HCT116 (cell line): ENCODE results near the gene MYADM. TPM values are rescaled to one million over a fixed set of nuclear protein-coding genes. Genes with fewer than 3 reads are reported as not detected.

Experiments used
- ATAC-seq: fragments of 200-7000 bp; cut with Tn5 transposase; 2 replicates; pipeline ENCODE4 v1.9.1; 2020; ENCODE audit warnings: mild to moderate bottlenecking, moderate library complexity
- BruUV-seq: library from RNA; stranded (reverse); fragments of 400-500 nt; replicated peaks from 2 replicates; lab custom pipeline; 2021; lab: Mats Ljungman, UMichigan
- CTCF ChIA-PET: fragments of 300-600 bp; sonication (Branson Sonifier 250); formaldehyde crosslinking; loops from one replicate; lab custom pipeline; 2021; ENCODE audit warnings: antibody characterized with exemption; lab: Charles Lee
- POLR2A ChIA-PET: fragments of 300-600, 350-600 bp; sonication (Branson Sonifier 250); formaldehyde crosslinking; loops from one replicate; lab custom pipeline; 2021; ENCODE audit warnings: antibody characterized with exemption; lab: Charles Lee
- RAD21 ChIA-PET, 2 experiments: fragments of 300-600 bp; sonication (Branson Sonifier 250); formaldehyde crosslinking; loops; one replicate each; lab custom pipeline; 2023; ENCODE audit warnings: low total read pairs in 2 of 2; ENCODE audit not compliant: uncharacterized antibody in 2 of 2, unreplicated experiment in 2 of 2, low non-redundant PET in 1 of 2; lab: Charles Lee
- DNase-seq: peaks from one replicate; pipeline ENCODE4 v3.0.0-alpha.2; 2010; ENCODE audit warnings: low read depth, low spot score
- H2AFZ ChIP-seq: fragments of 200-600 bp; shearing (Covaris generic), sonication (generic); 2 replicates; pipeline ENCODE4 v1.6.1; 2017; ENCODE audit warnings: low read depth, mixed run types, mixed read lengths, antibody characterized with exemption, low read length; ENCODE audit not compliant: poor library complexity, severe bottlenecking
- H3K27ac ChIP-seq: 2 replicates; pipeline ENCODE4 v1.5.1; 2012; ENCODE audit warnings: low read depth, low read length
- H3K27me3 ChIP-seq: fragments of 200-600 bp; sonication (generic); 2 replicates; pipeline ENCODE4 v1.6.1; 2016; ENCODE audit warnings: mixed run types, low read length, mixed read lengths; ENCODE audit not compliant: insufficient read depth
- H3K36me3 ChIP-seq, 2 experiments: fragments of 200-500 bp in 1 of 2; fragments of 200-600 bp in 1 of 2; sonication (Bioruptor generic) in 1 of 2; sonication (generic) in 1 of 2; 2 replicates each; pipeline versions ENCODE4 v1.5.1 to v1.6.1; 2014 to 2016; ENCODE audit warnings: low read length in 2 of 2, inconsistent platforms in 1 of 2, mixed read lengths in 1 of 2, mixed run types in 1 of 2; ENCODE audit not compliant: insufficient read depth in 2 of 2, control insufficient read depth in 1 of 2
- H3K4me1 ChIP-seq, 2 experiments: fragments of 200-600 bp in 1 of 2; sonication (generic) in 1 of 2; 2 replicates each; pipeline versions ENCODE4 v1.5.1 to v1.6.1; 2012 to 2017; ENCODE audit warnings: low read length in 2 of 2, inconsistent platforms in 1 of 2, mild to moderate bottlenecking in 1 of 2, mixed read lengths in 1 of 2, mixed run types in 1 of 2, moderate library complexity in 1 of 2; ENCODE audit not compliant: insufficient read depth in 2 of 2, control insufficient read depth in 1 of 2
- H3K4me2 ChIP-seq: fragments of 200-600 bp; sonication (generic); 2 replicates; pipeline ENCODE4 v1.6.1; 2017; ENCODE audit warnings: mixed run types, low read length, mixed read lengths
- H3K4me3 ChIP-seq, 2 experiments: fragments of 200-600 bp in 1 of 2; sonication (generic) in 1 of 2; replicated peaks in 1 of 2; 2 replicates each; pipeline ENCODE4 v1.5.1; 2011 to 2016; ENCODE audit warnings: low read length in 2 of 2, control low read depth in 1 of 2, low read depth in 1 of 2, mild to moderate bottlenecking in 1 of 2, mixed read lengths in 1 of 2, mixed run types in 1 of 2
- H3K79me2 ChIP-seq: fragments of 200-600 bp; sonication (generic); 2 replicates; pipeline ENCODE4 v1.6.1; 2017; ENCODE audit warnings: mild to moderate bottlenecking, mixed run types, low read length, moderate library complexity, mixed read lengths; ENCODE audit not compliant: insufficient read depth
- H3K9ac ChIP-seq: fragments of 200-600 bp; sonication (generic); 2 replicates; pipeline ENCODE4 v1.6.1; 2016; ENCODE audit warnings: low read length, mixed read lengths
- H3K9me2 ChIP-seq: fragments of 200-600 bp; sonication (generic), shearing (Covaris generic); 2 replicates; pipeline ENCODE4 v1.6.1; 2017; ENCODE audit warnings: mixed run types, mild to moderate bottlenecking, moderate library complexity; ENCODE audit not compliant: insufficient read depth
- H3K9me3 ChIP-seq, 2 experiments: fragments of 200-500 bp in 1 of 2; fragments of 200-600 bp in 1 of 2; sonication (Bioruptor generic) in 1 of 2; sonication (generic) in 1 of 2; 2 replicates each; pipeline ENCODE4 v1.6.1; 2014 to 2017; ENCODE audit warnings: low read length in 2 of 2, mixed read lengths in 2 of 2, inconsistent platforms in 1 of 2, low read depth in 1 of 2, mild to moderate bottlenecking in 1 of 2, mixed run types in 1 of 2, moderate library complexity in 1 of 2; ENCODE audit not compliant: control insufficient read depth in 1 of 2, insufficient read depth in 1 of 2
- H4K20me1 ChIP-seq: fragments of 200-600 bp; sonication (generic), shearing (Covaris generic); 2 replicates; pipeline ENCODE4 v1.6.1; 2017; ENCODE audit warnings: mixed run types, mild to moderate bottlenecking, moderate library complexity; ENCODE audit not compliant: insufficient read depth
- CBX3 ChIP-seq: IDR thresholded peaks from 2 replicates; pipeline ENCODE4 v1.6.1; 2012; ENCODE audit warnings: low read depth
- CEBPB ChIP-seq: IDR thresholded peaks from 2 replicates; pipeline ENCODE4 v1.6.1; 2012; ENCODE audit warnings: low read depth
- EGR1 ChIP-seq: IDR thresholded peaks from 2 replicates; pipeline ENCODE4 v1.6.1; 2012; ENCODE audit warnings: low read depth
- ELF1 ChIP-seq: IDR thresholded peaks from 2 replicates; pipeline ENCODE4 v1.6.1; 2012; ENCODE audit warnings: low read depth, borderline replicate concordance
- EZH2 ChIP-seq: fragments of 200-600 bp; sonication (generic); IDR thresholded peaks from 2 replicates; pipeline ENCODE4 v1.6.1; 2017; ENCODE audit warnings: antibody characterized with exemption, mixed run types
- EZH2phosphoT487 ChIP-seq: fragments of 200-600 bp; IDR thresholded peaks from 2 replicates; pipeline ENCODE4 v1.6.1; 2018; ENCODE audit warnings: antibody characterized with exemption, borderline replicate concordance
- FOSL1 ChIP-seq: IDR thresholded peaks from 2 replicates; pipeline ENCODE4 v1.6.1; 2012; ENCODE audit warnings: low read depth
- JUND ChIP-seq: IDR thresholded peaks from 2 replicates; pipeline ENCODE4 v1.6.1; 2012
- POLR2A ChIP-seq: IDR thresholded peaks from 2 replicates; pipeline ENCODE4 v1.7.0; 2011; ENCODE audit warnings: borderline replicate concordance; ENCODE audit not compliant: insufficient read depth, insufficient read length; ENCODE audit errors: extremely low read depth
- RAD21 ChIP-seq: IDR thresholded peaks from 2 replicates; pipeline ENCODE4 v1.6.1; 2012; ENCODE audit warnings: low read depth, mild to moderate bottlenecking
- SIN3A ChIP-seq: IDR thresholded peaks from 2 replicates; pipeline ENCODE4 v1.6.1; 2012; ENCODE audit warnings: low read depth
- SP1 ChIP-seq: IDR thresholded peaks from 2 replicates; pipeline ENCODE4 v1.6.1; 2012; ENCODE audit warnings: low read depth
- TCF7L2 ChIP-seq: IDR thresholded peaks from 2 replicates; pipeline ENCODE4 v1.7.0; 2011; ENCODE audit warnings: borderline replicate concordance, inconsistent platforms; ENCODE audit not compliant: insufficient read depth, insufficient read length; ENCODE audit errors: extremely low read depth
- ZNF274 ChIP-seq: fragments of 200-500 bp; sonication (Bioruptor generic); IDR thresholded peaks from 2 replicates; pipeline ENCODE4 v1.6.1; 2014; ENCODE audit warnings: mild to moderate bottlenecking, low read depth, low read length, inconsistent platforms
- intact Hi-C: fragments of 100-400 bp; cut with micrococcal nuclease; formaldehyde crosslinking; loops from 2 replicates; pipeline ENCODE4 v1.10.0; 2022
- total RNA-seq: library from RNA; stranded (reverse); gene quantifications from one replicate; pipeline ENCODE4 v1.2.1, GENCODE V29; 2021; ENCODE audit not compliant: unreplicated experiment
- TF ChIP-seq, protein P1 (sequence below): IDR thresholded peaks from 2 replicates; pipeline ENCODE4 v1.6.1; 2012; ENCODE audit warnings: low read depth
- TF ChIP-seq, protein P2 (sequence below): IDR thresholded peaks from 2 replicates; pipeline ENCODE4 v1.6.1; 2012
- TF ChIP-seq, protein P3 (sequence below): IDR thresholded peaks from 2 replicates; pipeline ENCODE4 v1.6.1; 2012

The MYADM gene
- total RNA-seq, 1 experiment from 2014 or later, result 79.6 TPM

DNA sequence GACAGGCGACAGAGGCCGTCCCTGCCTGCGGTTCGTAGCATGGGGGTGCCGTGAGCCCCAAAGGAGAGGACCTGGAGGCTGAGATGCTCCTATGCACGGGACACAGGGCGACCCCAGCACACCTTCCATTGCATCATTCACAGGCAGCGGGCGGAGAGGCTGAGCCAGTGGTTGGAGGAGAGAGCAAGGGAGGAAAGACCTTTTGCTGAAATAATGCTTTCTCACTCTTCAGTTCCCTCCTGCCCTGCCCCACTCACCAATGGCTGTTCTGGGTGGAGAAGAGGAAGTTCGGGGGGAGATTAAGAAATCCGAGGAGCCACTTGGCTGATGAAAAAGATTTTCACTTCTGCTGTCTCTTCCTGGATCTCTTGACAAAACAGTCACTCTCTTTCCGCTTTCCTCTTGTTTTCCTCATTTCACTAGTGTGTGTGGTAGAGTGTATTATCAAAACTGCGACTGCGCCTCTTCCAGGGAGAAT is 43.5 kb upstream of the MYADM start, which contains the start of gene NLRP12 (continued):
- TF ChIP-seq, protein P1, sequence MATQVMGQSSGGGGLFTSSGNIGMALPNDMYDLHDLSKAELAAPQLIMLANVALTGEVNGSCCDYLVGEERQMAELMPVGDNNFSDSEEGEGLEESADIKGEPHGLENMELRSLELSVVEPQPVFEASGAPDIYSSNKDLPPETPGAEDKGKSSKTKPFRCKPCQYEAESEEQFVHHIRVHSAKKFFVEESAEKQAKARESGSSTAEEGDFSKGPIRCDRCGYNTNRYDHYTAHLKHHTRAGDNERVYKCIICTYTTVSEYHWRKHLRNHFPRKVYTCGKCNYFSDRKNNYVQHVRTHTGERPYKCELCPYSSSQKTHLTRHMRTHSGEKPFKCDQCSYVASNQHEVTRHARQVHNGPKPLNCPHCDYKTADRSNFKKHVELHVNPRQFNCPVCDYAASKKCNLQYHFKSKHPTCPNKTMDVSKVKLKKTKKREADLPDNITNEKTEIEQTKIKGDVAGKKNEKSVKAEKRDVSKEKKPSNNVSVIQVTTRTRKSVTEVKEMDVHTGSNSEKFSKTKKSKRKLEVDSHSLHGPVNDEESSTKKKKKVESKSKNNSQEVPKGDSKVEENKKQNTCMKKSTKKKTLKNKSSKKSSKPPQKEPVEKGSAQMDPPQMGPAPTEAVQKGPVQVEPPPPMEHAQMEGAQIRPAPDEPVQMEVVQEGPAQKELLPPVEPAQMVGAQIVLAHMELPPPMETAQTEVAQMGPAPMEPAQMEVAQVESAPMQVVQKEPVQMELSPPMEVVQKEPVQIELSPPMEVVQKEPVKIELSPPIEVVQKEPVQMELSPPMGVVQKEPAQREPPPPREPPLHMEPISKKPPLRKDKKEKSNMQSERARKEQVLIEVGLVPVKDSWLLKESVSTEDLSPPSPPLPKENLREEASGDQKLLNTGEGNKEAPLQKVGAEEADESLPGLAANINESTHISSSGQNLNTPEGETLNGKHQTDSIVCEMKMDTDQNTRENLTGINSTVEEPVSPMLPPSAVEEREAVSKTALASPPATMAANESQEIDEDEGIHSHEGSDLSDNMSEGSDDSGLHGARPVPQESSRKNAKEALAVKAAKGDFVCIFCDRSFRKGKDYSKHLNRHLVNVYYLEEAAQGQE, result no peak
- TF ChIP-seq, protein P2, sequence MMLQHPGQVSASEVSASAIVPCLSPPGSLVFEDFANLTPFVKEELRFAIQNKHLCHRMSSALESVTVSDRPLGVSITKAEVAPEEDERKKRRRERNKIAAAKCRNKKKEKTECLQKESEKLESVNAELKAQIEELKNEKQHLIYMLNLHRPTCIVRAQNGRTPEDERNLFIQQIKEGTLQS, result no peak
- TF ChIP-seq SIN3A, result no peak
- TF ChIP-seq CEBPB, result no peak
- no peak for TF ChIP-seq TCF7L2
- no peak for TF ChIP-seq POLR2A

DNA sequence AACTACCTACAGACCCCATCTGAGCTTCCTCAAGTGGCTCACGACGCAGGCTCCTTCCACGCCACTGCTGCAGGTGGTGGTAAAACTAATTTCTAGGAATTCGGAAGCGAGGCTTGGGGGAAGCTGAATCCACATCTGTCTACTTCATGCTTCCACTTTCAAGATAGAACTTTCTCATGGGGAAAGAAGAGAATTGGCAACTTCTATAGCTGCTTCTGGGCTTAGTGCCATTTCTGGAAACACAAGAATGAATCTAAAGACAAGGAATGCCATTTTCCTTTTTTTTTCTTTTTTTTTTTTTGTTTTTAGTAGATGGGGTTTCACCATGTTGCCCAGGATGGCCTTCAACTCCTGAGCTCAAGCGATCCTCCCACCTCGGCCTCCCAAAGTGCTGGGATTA is 40.8 kb upstream of the MYADM start:
- ATAC-seq (no peak), DNase-seq (no peak)
- Histone ChIP-seq H2AFZ (no peak overlapping the region), H3K4me2 (no peak overlapping the region), H3K4me1 (peaks cover 8 to 12% of the 10 kb centered on the region in 2 experiments; a peak in 3 of 4 replicates), H3K9me2 (no peaks in the 10 kb centered on the region), H4K20me1 (no peaks in the 10 kb centered on the region), H3K4me3 (no peak overlapping the region), H3K27me3 (no peaks in the 10 kb centered on the region), H3K27ac (no peak overlapping the region), H3K9me3 (no peaks in the 10 kb centered on the region), H3K36me3 (no peaks in the 10 kb centered on the region), H3K79me2 (no peaks in the 10 kb centered on the region), H3K9ac (no peak overlapping the region)
- ChIA-PET RAD21 (no interaction called here), CTCF (no interaction called here), POLR2A (interaction anchor here (0.5 to 0.7 kb wide), 2 partner anchors 335 to 1617 kb away, joined by 3 to 4 read pairs; no protein-coding TSS in a partner anchor)
- no TSS peak for BruUV-seq
- intact Hi-C loops, result no loop called here
- TF ChIP-seq JUND, result no peak
- TF ChIP-seq TCF7L2, result no peak
- no peak for TF ChIP-seq EGR1
- TF ChIP-seq EZH2, result no peak
- TF ChIP-seq, protein P3, sequence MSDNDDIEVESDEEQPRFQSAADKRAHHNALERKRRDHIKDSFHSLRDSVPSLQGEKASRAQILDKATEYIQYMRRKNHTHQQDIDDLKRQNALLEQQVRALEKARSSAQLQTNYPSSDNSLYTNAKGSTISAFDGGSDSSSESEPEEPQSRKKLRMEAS, result no peak
- TF ChIP-seq ZNF274, result no peak
- TF ChIP-seq FOSL1, result no peak
- TF ChIP-seq RAD21, result no peak
- TF ChIP-seq, protein P1, result no peak
- TF ChIP-seq EZH2phosphoT487, result no peak
- TF ChIP-seq ELF1, result no peak
- no peak for TF ChIP-seq SP1
- TF ChIP-seq, protein P2, result no peak
- TF ChIP-seq SIN3A, result no peak
- no peak for TF ChIP-seq POLR2A
- TF ChIP-seq CBX3, result no peak
